Activated naive CD8-positive, alpha-beta T cell treated with anti-CD3 and anti-CD28 coated beads for 36 hours (primary cell): ENCODE measurements around the gene PALLD. TPM values are rescaled to one million over a fixed set of nuclear protein-coding genes. Genes with fewer than 3 reads are reported as not detected.

Experiments
- DNase-seq: peaks from one replicate; pipeline ENCODE4 v3.0.0; 2021
- H3K27ac Mint-ChIP-seq: one replicate; pipeline ENCODE4 v1.8.0; 2022; ENCODE audit warnings: mild to moderate bottlenecking, moderate library complexity, mixed read lengths
- H3K27me3 Mint-ChIP-seq: one replicate; pipeline ENCODE4 v1.8.0; 2022; ENCODE audit warnings: mild to moderate bottlenecking, mixed read lengths
- H3K36me3 Mint-ChIP-seq: one replicate; pipeline ENCODE4 v1.8.0; 2021; ENCODE audit warnings: mild to moderate bottlenecking, mixed read lengths
- H3K4me1 Mint-ChIP-seq: one replicate; pipeline ENCODE4 v1.8.0; 2021; ENCODE audit warnings: mixed read lengths
- H3K4me3 Mint-ChIP-seq: one replicate; pipeline ENCODE4 v1.8.0; 2022; ENCODE audit warnings: mild to moderate bottlenecking, moderate library complexity, mixed read lengths
- H3K9me3 Mint-ChIP-seq: one replicate; pipeline ENCODE4 v1.8.0; 2022; ENCODE audit warnings: mixed read lengths
- total RNA-seq, 2 experiments: library from RNA; stranded (reverse); gene quantifications; one replicate each; pipeline ENCODE4 v1.2.3, GENCODE V29; 2021

Gene PALLD
- total RNA-seq, 2 experiments from 2014 or later, result 0.41 to 0.94 TPM

DNA sequence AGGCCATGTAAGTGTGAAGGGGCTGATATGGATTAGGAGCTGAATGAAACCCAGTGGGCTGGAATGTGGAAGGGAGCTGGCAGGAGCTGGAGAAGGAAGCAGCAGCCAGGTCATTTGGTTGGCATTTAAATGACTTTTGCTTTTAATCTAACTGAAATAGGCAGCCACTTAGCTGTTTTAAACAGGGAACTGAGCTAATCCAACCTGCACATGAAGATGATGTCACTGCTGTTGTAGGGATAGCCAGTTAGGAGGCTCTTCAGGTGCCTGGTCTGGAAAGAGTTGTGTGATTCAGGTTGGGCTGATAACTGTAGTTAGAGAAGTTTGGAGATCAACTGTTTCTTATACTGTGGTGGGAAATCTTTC lies 122.4 kb downstream of the PALLD start:
- H3K27me3 Mint-ChIP-seq, result peaks cover 8% of the 10 kb centered on the region
- no peak overlapping the region for H3K27ac Mint-ChIP-seq
- no peak for DNase-seq
- no peaks in the 10 kb centered on the region for H3K9me3 Mint-ChIP-seq
- H3K36me3 Mint-ChIP-seq, result no peaks in the 10 kb centered on the region
- H3K4me3 Mint-ChIP-seq, result no peak overlapping the region
- no peaks in the 10 kb centered on the region for H3K4me1 Mint-ChIP-seq

DNA sequence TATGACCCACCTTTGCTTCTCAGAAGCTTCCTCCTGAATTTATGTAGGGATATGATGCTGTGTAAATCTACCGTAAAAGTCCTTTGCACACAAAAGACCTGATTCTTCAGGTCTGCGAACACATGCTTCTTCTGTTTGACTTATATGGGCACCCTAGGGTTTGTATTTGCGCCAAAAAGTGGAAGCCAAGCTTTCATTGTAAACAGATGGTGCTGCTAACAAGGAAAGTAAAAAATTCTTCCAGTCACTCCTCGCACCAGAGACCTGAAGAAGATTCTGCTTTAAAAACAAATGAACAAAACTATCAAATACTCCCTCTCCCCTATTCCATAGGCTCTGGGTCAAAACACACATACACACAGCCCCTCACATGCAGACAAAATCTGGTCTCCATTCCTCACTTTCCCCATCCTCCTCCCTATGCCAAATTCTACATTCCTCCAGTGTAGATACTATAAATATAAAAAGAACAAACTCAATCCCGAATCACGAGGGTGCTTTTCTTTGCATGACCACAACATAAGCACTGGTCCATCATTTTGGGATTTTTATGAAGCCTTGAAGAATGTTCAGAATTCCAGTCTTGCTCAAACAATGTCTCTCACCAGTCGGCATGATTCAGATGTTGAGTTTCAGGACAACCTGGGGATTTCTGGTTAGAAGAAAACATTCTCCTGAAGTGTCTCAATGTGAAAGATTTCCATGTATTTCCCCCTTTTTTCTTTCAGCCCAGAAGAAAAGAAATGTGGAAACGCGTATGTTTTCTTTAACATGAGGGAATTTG lies 125.1 kb downstream of the PALLD start:
- Mint-ChIP-seq H3K27me3 (peaks cover 14% of the 10 kb centered on the region), H3K36me3 (no peaks in the 10 kb centered on the region), H3K27ac (no peak overlapping the region), H3K4me1 (no peaks in the 10 kb centered on the region), H3K4me3 (no peak overlapping the region), H3K9me3 (no peaks in the 10 kb centered on the region)
- no peak for DNase-seq

DNA sequence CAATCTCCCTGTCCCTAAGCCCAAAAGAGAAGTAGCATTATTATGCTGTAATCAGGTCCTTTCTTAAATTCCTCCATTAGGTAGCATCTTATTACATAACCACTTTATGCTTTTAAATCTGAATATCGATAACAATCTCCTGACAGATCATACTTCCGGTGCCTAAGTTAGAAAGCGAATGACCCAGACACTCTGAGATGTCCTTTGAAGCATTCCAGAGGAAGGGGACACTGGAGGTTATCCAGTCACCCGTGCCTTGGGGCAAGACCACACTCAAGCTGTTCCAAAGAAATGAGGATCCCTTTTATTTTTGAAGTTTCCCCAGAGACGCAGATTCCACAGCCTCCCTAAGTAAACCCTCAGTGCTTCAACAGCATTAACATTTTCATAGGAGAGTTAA lies 125.7 kb downstream of the PALLD start:
- Mint-ChIP-seq H3K4me3 (no peak overlapping the region), H3K27ac (no peak overlapping the region), H3K9me3 (no peaks in the 10 kb centered on the region), H3K4me1 (no peaks in the 10 kb centered on the region), H3K36me3 (no peaks in the 10 kb centered on the region), H3K27me3 (peaks cover 14% of the 10 kb centered on the region)
- DNase-seq, result no peak

DNA sequence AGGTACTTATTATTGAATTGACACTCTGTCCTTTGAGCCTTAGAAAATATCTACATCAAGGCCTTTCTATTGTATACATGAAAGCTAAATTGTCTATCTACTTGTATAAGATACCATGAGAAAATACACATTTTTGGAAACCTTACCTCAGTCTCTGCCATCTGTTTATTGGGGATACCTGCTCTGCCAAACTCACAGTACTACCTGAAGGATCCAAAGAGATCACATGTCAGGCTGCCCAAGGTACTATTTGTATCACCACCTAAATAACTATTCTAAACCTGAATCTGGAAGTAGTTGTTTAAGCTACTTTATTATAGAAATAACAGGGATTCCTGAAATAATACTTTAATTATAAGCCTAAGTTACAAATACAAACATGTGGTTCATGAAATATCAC lies 126.2 kb downstream of the PALLD start:
- Mint-ChIP-seq H3K4me3 (no peak overlapping the region), H3K27me3 (peaks cover 14% of the 10 kb centered on the region), H3K27ac (no peak overlapping the region), H3K4me1 (no peaks in the 10 kb centered on the region), H3K36me3 (no peaks in the 10 kb centered on the region), H3K9me3 (no peaks in the 10 kb centered on the region)
- DNase-seq, result no peak

DNA sequence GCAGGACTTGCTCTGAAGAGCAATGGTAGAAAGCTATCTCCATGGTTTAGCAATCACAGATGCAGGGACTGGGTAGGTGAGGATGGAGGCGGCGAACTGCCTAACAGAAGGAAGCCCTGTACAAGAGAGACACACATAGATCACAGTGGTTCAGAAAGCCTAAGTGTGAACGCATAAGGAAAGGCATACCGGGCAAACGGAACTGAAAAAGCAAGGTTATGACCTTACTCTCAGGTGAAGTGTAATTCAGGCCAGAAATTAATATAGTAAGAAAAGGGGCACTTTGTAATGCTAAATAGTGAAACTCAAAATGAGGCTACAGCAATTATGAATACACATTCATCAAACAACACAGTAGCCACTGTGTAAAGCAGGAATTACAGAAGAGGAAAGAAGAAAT lies 126.6 kb downstream of the PALLD start:
- no peaks in the 10 kb centered on the region for H3K36me3 Mint-ChIP-seq

DNA sequence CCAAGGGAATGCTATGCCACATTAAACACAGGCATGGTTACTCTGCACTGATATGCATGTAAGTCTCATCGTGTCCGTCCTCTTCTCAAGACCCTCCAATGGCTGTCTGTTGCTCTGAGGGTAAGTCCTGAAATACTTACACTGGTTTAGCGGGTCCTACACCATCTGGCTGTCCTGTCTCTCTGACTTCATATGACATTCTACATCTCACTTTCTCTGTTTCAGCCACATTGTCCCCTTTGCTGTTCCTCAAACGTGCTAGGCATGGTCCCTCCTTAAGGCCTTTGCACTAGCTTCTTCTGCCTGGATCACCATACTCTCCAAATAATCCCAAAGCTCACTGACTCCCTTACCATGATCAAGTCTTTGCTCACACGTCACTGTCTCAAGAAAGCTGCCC lies 131.4 kb downstream of the PALLD start:
- H3K27ac Mint-ChIP-seq, result no peak overlapping the region
- no peak for DNase-seq
- peaks cover 54% of the 10 kb centered on the region for H3K27me3 Mint-ChIP-seq
- H3K9me3 Mint-ChIP-seq, result no peaks in the 10 kb centered on the region
- no peak overlapping the region for H3K4me3 Mint-ChIP-seq
- peaks cover 16% of the 10 kb centered on the region for H3K4me1 Mint-ChIP-seq
- H3K36me3 Mint-ChIP-seq, result no peaks in the 10 kb centered on the region

More for the DNA sequence above, 126.6 kb downstream of the PALLD start:
- peaks cover 16% of the 10 kb centered on the region for H3K27me3 Mint-ChIP-seq
- H3K9me3 Mint-ChIP-seq, result no peaks in the 10 kb centered on the region
- DNase-seq, result no peak
- H3K4me3 Mint-ChIP-seq, result no peak overlapping the region
- no peaks in the 10 kb centered on the region for H3K4me1 Mint-ChIP-seq
- no peak overlapping the region for H3K27ac Mint-ChIP-seq

DNA sequence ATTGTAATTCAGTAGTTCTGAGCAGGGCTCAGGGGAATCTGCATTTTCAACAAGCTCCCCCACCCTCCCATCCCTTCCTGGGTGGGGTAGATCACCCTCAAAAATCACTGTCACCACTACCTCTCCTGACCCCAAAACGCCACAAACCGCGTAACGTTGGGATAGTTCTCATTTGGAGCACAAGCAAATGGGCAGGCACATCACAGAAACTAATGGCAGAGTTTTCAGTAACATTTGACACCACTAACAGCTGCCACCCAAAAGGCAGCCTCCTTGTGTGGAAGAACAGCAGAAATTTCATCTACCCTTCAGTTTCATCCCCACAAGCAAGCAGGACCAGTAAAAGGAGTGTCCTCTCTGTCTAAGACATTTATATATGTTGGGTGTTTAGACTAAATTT lies 132.7 kb downstream of the PALLD start:
- DNase-seq, result no peak
- Mint-ChIP-seq H3K27ac (no peak overlapping the region), H3K4me1 (peaks cover 16% of the 10 kb centered on the region), H3K27me3 (peaks cover 66% of the 10 kb centered on the region), H3K4me3 (no peak overlapping the region), H3K36me3 (no peaks in the 10 kb centered on the region), H3K9me3 (no peaks in the 10 kb centered on the region)

DNA sequence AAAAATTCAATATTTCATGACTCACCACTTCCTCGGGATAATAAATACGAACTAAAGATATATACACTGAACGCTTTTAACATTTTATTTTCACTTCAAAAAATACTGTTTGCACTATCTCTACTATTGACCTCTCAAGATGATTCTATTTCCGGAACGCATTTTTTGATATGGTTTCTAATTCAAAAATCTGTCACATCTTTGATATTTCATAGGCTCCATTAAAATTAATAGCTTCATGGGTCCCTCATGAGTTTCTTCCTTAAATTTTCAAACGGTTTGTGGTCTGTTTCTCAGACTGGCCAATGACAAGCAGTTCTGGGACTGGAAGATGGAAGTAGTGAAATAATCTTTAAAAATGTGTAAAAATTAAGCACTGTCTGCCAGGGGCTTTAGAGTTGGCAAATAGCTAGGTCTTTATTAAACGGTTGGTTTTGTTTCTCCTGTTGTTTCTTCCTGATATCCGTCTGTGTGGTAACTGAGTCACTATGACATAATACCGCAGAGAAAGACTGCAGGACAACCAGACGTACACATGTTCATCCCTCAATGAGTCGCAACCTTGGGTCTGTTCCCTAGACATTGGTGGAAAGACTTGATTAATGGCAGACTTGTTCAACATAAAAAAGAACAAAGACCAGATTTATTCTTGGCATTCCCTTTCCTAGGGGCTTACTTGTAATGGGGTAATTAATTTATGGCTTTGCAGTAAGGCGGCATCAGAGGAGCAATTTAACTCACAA lies 133.8 kb downstream of the PALLD start:
- Mint-ChIP-seq H3K4me1 (peaks cover 16% of the 10 kb centered on the region), H3K27ac (no peak overlapping the region), H3K36me3 (no peaks in the 10 kb centered on the region), H3K4me3 (no peak overlapping the region), H3K27me3 (peaks cover 71% of the 10 kb centered on the region), H3K9me3 (no peaks in the 10 kb centered on the region)
- DNase-seq, result no peak

DNA sequence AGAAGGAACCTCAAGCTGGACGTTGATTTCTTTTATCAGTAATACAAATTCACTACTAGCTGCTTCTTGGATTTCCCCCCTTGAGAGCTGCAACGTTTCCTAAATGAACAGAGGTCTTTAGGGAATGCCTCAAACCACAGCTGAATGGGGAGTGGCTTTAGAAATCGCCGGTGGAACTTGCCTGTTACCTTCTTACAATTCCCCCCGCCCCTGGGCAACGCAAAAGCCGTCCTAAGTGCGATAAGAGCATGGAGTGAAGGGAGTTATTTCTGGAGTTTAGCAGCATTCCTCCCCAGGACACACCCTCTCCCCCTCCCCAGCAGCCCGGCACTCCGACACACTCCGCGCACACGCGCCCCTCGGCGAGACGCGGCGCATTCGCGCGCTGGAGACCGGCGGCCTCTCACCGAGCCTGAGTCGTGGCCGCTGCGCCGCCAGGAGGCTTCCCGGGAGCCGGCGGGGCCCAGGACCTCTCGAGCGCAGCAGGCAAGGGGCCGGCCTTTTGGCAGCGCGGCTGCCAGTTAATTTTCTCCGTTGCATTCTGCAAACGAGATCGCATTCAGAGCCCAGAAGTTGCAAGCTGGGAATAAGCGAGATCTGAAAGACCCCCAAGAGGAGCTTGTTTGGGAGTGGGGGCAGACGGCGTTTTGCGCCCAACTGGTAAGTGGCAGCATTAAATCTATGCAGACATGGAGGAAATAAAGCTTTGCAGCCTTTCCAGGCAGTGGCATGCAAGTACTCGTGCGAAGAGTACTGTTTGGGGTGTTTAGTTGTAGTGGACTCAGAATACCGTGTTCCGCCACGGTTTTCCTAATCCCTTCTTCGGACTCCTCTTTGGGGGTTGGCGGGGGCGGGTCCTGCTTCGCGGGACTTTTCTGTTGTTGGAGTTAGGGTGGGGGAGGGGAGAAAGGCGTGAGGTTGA lies 134.7 kb downstream of the PALLD start:
- peak; percentile 29 for DNase-seq
- Mint-ChIP-seq H3K36me3 (no peaks in the 10 kb centered on the region), H3K4me3 (peak overlapping the region; percentile 65)

DNA sequence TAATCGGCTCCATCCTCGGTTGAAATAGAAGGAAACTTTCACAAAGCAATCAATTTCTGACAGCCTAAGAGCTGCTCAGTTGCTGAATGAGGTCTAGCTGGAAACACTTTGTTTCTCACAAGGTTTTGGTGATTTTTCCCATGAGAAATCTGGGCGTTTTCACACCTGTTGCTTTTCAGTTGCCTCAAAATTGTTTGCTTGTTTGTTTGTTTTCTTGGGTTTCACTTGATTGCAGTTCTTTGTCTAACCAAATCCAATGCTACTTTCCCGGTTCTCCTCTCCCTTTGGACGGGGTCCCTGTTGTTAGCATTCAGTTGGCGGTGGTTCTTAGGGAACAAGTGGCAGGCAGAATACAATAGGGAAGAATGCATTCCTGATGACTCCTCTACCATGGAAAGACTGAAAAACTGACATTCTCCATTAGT lies 135.5 kb downstream of the PALLD start:
- H3K36me3 Mint-ChIP-seq, result no peaks in the 10 kb centered on the region
- no peaks in the 10 kb centered on the region for H3K9me3 Mint-ChIP-seq

More for the DNA sequence above, 134.7 kb downstream of the PALLD start:
- Mint-ChIP-seq H3K4me1 (peaks cover 16% of the 10 kb centered on the region), H3K27ac (no peak overlapping the region), H3K27me3 (peaks cover 78% of the 10 kb centered on the region), H3K9me3 (no peaks in the 10 kb centered on the region)

DNA sequence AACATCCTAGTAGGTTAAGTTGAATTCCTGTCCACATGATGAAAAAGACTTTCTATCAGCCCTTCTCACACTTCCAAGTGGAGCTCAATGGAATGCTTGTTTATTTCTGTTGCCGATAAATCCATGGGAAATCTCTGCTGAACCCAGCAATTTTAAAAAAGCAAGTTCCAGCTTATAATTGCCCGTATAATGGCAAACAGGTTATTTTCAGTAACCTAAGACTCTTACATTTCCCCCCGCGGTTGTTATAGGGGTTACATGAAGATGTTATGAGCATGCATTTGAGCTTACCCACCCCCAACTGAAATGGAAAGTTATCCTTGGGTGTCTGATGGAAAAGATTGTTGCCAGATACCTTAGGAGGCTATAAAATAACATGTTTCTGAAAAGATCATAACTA lies 136.2 kb downstream of the PALLD start:
- Mint-ChIP-seq H3K4me3 (no peak overlapping the region), H3K27me3 (peaks cover 78% of the 10 kb centered on the region), H3K9me3 (no peaks in the 10 kb centered on the region), H3K4me1 (peaks cover 16% of the 10 kb centered on the region), H3K27ac (no peak overlapping the region), H3K36me3 (no peaks in the 10 kb centered on the region)
- DNase-seq, result no peak

More for the DNA sequence above, 135.5 kb downstream of the PALLD start:
- H3K27ac Mint-ChIP-seq, result no peak overlapping the region
- H3K4me3 Mint-ChIP-seq, result peak overlapping the region; percentile 65
- H3K4me1 Mint-ChIP-seq, result peaks cover 16% of the 10 kb centered on the region
- H3K27me3 Mint-ChIP-seq, result peaks cover 78% of the 10 kb centered on the region
- DNase-seq, result no peak

DNA sequence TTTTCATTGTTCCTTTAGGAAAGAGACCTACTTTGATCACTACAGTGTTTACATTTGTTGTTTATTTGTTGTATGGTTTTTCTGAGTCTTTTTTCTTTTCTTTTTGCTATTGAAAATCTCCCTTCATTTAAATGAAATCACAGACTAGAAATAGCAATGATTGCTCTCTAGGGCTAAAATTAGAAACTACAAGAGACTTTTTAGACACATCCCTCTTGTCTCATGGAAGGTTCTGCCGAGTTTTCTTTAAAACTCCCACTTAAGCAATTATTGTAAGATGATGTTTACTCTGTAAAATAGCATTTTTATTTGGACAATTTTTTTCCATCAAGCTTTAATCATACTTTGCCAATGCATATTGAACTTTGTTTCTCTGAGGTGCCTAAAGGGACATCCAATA lies 136.6 kb downstream of the PALLD start:
- Mint-ChIP-seq H3K36me3 (no peaks in the 10 kb centered on the region), H3K27me3 (peaks cover 75% of the 10 kb centered on the region), H3K27ac (no peak overlapping the region), H3K9me3 (no peaks in the 10 kb centered on the region), H3K4me1 (peaks cover 16% of the 10 kb centered on the region), H3K4me3 (no peak overlapping the region)
- DNase-seq, result no peak

DNA sequence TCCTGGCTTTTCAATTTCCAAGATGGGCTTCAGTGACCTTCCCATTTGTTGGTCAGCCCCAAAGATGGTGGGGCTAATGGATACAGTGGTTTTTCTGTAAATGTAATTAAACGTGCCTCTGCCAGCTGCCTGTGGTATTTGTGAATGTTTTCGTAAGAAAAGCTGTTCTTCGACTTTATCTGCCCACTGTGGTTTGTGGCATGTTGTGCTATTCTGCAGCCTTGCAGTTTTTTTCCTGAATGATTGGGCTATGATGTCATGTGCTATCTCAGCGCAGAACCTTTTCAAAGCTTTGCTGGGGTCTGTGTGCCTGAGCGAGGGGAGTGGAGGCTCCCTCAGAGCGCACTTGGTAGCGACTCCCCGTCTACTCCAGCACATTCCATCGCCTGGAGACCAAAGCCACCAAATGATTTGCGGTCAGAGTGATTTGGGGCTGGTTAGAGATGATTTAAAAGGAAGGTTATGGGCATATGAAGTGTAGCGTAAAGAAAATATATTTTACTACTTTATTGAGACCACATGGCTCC lies 137.5 kb downstream of the PALLD start:
- Mint-ChIP-seq H3K4me3 (no peak overlapping the region), H3K36me3 (no peaks in the 10 kb centered on the region), H3K27me3 (peaks cover 68% of the 10 kb centered on the region), H3K4me1 (peaks cover 16% of the 10 kb centered on the region), H3K9me3 (no peaks in the 10 kb centered on the region), H3K27ac (no peak overlapping the region)
- no peak for DNase-seq

DNA sequence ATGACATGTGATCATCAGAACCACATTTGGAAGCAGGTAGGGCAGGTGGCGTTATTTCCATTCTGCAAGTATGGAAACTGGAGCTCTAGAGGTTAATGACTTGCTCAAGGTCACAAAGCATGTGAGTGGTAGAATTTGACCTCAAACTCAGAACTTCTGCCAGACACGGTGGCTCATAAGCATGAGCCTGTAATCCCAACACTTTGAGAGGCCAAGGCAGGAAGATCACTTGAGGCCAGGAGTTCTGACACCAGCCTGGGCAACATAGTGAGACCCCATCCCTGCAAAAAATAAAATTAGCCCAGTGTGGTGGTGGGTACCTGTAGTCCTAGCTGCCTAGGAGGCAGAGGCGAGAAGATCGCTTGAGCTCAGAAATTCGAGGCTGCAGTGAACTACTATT lies 139.2 kb downstream of the PALLD start:
- H3K4me1 Mint-ChIP-seq, result peaks cover 13% of the 10 kb centered on the region
- no peaks in the 10 kb centered on the region for H3K36me3 Mint-ChIP-seq
- no peak overlapping the region for H3K4me3 Mint-ChIP-seq
- peaks cover 51% of the 10 kb centered on the region for H3K27me3 Mint-ChIP-seq
- DNase-seq, result no peak
- no peaks in the 10 kb centered on the region for H3K9me3 Mint-ChIP-seq
- H3K27ac Mint-ChIP-seq, result no peak overlapping the region
